ENCODE results near the gene PBX2.

Gene PBX2

GRCh38 chr6:32185681-32186131, 4.3 kb downstream of the PBX2 start:
- DNase-seq: peak; percentile 77

GRCh38 chr6:32184084-32184640, 5.8 kb downstream of the PBX2 start, which contains the start of gene AGER:
Gene AGER (minus strand): TSS chr6:32184253. CDS start chr6:32184222, 31 bp downstream.
- DNase-seq: no peak

- DNase-seq: no peak
Measured at GRCh38 chr6:32183483-32184083, 6.4 kb downstream of the PBX2 start.

GRCh38 chr6:32183030-32183429, 7.0 kb downstream of the PBX2 start:
- no peak for DNase-seq

- no peak for DNase-seq
Measured at GRCh38 chr6:32182555-32182981, 7.4 kb downstream of the PBX2 start.

- DNase-seq: no peak
Measured at GRCh38 chr6:32181915-32182529, 8.0 kb downstream of the PBX2 start.

GRCh38 chr6:32181148-32181702, 8.8 kb downstream of the PBX2 start:
- DNase-seq: no peak

- no peak for DNase-seq
Measured at GRCh38 chr6:32179766-32180405, 10.1 kb downstream of the PBX2 start.

GRCh38 chr6:32178547-32179440, 11.2 kb downstream of the PBX2 start:
- DNase-seq: no peak

- DNase-seq: peak; percentile 99
Measured at GRCh38 chr6:32177788-32178546, 12.0 kb downstream of the PBX2 start, which contains the start of gene RNF5. Gene RNF5 (plus strand): TSS chr6:32178405. CDS start chr6:32178512, 107 bp downstream.

- peak; percentile 56 for DNase-seq
Measured at GRCh38 chr6:32177183-32177787, 12.7 kb downstream of the PBX2 start.

GRCh38 chr6:32176476-32177182, 13.4 kb downstream of the PBX2 start:
- DNase-seq: no peak

GRCh38 chr6:32175711-32176475, 14.1 kb downstream of the PBX2 start, which contains the start of gene AGPAT1:
Gene AGPAT1 (minus strand): TSS chr6:32176084. CDS start chr6:32171496, 4,588 bp downstream.
- peak; percentile 98 for DNase-seq

GRCh38 chr6:32175322-32175710, 14.7 kb downstream of the PBX2 start:
- no peak for DNase-seq

GRCh38 chr6:32174416-32174815, 15.6 kb downstream of the PBX2 start:
- no peak for DNase-seq

GRCh38 chr6:32173051-32173727, 16.8 kb downstream of the PBX2 start:
- DNase-seq: no peak

GRCh38 chr6:32171234-32171633, 18.8 kb downstream of the PBX2 start:
- no peak for DNase-seq

GRCh38 chr6:32170294-32170693, 19.7 kb downstream of the PBX2 start:
- no peak for DNase-seq

All from activated CD4-positive, alpha-beta T cell treated with anti-CD3 and anti-CD28 coated beads, Interleukin-2, amount 50 U/mL, for 16 hours (primary cell).